Body of pancreas (tissue), 4 donors: ENCODE data around the gene NSG1.

Source experiments
- POLR2A ChIP-seq, 3 donors: fragments of 450-650 bp; IDR thresholded peaks; one replicate each; pipeline ENCODE4 v1.6.1; 2016; ENCODE audit warnings: antibody characterized with exemption in 3 of 3, mild to moderate bottlenecking in 2 of 3
- TF ChIP-seq, protein P1 (sequence below), 7 experiments: fragments of 450-650 bp in 4 of 7; fragments of 200-600 bp in 3 of 7; sonication (generic) in 3 of 7; IDR thresholded peaks; one replicate each; pipeline ENCODE4 v1.5.1; 2016 to 2019; ENCODE audit warnings: antibody characterized with exemption in 7 of 7

DNA sequence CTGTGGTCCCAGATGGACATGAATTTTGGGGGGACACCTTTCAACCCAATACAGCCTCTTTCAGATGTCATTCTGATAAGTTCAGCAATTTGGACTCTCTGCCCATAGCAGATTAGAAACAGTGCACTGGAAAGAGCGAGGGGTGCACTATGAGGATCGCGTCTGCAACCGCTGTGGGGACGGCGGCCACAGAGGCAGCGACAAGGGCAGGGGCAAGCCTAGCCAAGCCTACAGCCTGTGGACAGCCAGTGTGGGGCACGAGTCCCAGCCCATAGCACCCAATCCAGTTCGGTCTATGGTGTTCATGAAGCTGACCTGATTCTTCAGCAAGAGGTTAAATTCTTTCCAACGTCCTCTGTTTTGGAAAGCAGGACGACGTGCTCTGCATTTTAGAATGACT, 9.7 kb upstream of the NSG1 start:
- TF ChIP-seq, protein P1, sequence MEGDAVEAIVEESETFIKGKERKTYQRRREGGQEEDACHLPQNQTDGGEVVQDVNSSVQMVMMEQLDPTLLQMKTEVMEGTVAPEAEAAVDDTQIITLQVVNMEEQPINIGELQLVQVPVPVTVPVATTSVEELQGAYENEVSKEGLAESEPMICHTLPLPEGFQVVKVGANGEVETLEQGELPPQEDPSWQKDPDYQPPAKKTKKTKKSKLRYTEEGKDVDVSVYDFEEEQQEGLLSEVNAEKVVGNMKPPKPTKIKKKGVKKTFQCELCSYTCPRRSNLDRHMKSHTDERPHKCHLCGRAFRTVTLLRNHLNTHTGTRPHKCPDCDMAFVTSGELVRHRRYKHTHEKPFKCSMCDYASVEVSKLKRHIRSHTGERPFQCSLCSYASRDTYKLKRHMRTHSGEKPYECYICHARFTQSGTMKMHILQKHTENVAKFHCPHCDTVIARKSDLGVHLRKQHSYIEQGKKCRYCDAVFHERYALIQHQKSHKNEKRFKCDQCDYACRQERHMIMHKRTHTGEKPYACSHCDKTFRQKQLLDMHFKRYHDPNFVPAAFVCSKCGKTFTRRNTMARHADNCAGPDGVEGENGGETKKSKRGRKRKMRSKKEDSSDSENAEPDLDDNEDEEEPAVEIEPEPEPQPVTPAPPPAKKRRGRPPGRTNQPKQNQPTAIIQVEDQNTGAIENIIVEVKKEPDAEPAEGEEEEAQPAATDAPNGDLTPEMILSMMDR (IDR thresholded peaks at IDR 0.05), result no peak
- TF ChIP-seq POLR2A (IDR thresholded peaks at IDR 0.05), result no peak
